Astrocyte of the cerebellum (primary cell): ENCODE measurements around the gene PXMP2.

Experiments
- DNase-seq: peaks from one replicate; pipeline ENCODE4 v3.0.0-alpha.2; 2011; ENCODE audit warnings: low read depth
- H3K4me3 ChIP-seq: 2 replicates; pipeline ENCODE4 v1.5.1; 2011; ENCODE audit warnings: mild to moderate bottlenecking, low read depth, low read length, moderate library complexity
- in situ Hi-C: cut with HindIII; loops from 2 replicates; pipeline ENCODE4 v1.10.0; 2017; ENCODE audit warnings: low sequenced_read_pairs
- TF ChIP-seq, protein P1 (sequence below): IDR thresholded peaks from 2 replicates; pipeline ENCODE4 v1.5.1; 2012; ENCODE audit warnings: low read length, low read depth, moderate library complexity, mild to moderate bottlenecking; ENCODE audit errors: missing control alignments

The PXMP2 gene

GRCh38 chr12:132641811-132642650, 45.4 kb upstream of the PXMP2 start:
- H3K4me3 ChIP-seq, result no peak overlapping the region
- in situ Hi-C loops, result no loop called here
- TF ChIP-seq, protein P1, sequence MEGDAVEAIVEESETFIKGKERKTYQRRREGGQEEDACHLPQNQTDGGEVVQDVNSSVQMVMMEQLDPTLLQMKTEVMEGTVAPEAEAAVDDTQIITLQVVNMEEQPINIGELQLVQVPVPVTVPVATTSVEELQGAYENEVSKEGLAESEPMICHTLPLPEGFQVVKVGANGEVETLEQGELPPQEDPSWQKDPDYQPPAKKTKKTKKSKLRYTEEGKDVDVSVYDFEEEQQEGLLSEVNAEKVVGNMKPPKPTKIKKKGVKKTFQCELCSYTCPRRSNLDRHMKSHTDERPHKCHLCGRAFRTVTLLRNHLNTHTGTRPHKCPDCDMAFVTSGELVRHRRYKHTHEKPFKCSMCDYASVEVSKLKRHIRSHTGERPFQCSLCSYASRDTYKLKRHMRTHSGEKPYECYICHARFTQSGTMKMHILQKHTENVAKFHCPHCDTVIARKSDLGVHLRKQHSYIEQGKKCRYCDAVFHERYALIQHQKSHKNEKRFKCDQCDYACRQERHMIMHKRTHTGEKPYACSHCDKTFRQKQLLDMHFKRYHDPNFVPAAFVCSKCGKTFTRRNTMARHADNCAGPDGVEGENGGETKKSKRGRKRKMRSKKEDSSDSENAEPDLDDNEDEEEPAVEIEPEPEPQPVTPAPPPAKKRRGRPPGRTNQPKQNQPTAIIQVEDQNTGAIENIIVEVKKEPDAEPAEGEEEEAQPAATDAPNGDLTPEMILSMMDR, result no peak
- no peak for DNase-seq

DNA sequence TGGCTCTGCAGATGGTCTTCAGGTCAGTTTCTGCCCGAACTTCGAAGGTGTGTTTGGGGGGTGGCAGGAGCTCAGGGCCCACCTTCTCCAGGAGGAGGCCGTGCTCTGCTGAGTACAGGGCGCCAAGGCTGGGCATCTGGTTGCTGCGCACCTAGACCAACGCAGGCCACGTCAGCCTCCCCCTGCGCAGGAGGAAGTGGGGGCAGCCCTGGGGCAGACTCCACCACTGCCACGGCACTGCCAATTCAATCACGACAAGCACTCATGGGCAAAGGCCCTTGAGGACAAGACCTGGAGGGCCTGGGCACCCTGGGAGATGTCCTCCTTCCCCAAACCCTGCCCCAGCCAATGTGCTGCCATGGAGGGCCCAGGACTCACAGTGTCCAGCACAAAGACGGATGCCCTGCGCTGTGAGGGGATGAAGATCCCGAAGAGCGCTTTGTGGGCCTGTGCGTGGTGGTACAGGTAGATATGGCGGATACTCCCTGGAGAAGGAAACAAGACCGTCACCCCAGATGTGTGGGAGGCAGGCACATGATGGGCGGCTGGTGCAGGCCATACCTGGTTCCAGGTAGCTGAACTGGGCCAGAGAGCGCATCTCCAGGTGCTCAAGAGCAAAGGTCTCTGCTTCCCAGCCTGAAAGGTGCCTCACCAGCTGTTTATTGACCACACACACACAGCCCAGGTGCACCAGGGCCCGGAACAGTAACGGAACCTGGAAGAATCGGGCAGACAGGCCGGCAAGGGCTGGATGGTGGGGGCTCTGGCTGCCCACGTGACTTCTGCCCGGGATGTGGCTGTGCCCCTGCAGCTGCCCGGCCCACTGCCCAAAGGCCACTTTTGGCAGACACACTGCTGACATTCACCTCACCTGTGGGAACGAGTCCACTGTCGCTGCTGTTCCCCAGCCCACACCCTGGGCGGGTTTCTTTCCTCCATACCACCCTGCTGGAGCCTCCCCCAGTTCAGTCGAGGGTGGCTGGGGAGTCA, 44.2 kb upstream of the PXMP2 start:
- no peak overlapping the region for H3K4me3 ChIP-seq
- no peak for DNase-seq
- in situ Hi-C loops, result no loop called here
- TF ChIP-seq, protein P1, result no peak

- DNase-seq, result no peak
- no peak overlapping the region for H3K4me3 ChIP-seq
- TF ChIP-seq, protein P1, result no peak
- in situ Hi-C loops, result no loop called here
Measured at GRCh38 chr12:132646850-132647249, 40.5 kb upstream of the PXMP2 start.

DNA sequence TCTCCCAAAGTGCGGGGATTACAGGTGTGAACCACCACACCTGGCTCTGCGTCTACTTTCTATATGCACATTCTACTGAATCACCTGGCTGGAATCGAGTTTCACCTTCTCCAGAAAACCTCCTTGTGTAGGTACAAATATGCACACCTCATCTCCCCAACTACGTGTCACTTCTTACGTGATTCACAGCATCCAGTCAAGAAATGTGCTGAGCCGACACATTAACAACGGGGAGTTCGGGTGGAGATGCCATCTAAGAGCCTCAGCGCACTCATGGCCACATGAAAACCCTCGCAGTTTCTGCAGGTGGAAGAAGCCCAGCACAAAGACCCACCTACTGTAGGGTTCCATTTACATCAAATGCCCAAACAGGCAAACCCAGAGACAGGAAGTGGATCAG, 39.5 kb upstream of the PXMP2 start:
- TF ChIP-seq, protein P1, result no peak
- H3K4me3 ChIP-seq, result no peak overlapping the region
- in situ Hi-C loops, result no loop called here
- no peak for DNase-seq

DNA sequence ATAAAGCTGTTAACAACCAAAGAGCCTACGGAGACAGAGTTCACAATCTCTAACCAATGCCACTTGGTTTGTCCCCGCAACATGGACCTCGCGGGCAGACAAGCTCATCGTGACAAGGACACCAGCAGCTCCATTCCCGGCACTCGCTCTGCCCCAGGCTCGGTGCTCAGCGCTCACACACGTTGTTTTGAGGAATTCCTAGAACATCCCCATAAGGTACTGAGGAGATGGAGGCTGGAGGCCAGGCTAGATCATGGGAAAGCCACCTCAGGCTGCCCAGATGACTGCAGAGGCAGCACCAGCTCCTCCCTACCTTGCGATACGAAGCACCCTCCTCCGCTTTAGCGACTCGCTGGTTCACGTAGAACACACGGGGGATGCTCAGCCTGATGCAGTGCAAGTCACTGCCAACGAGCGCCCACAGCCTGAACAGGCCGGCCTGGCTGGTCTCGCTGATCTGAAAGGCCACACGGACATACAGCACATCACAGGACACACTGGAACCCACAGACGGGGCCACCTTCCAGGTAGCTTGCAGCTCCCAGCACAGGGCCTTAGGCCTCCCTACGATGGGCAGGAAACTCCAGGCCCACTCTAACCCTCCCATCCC, 38.7 kb upstream of the PXMP2 start:
- no peak overlapping the region for H3K4me3 ChIP-seq
- no peak for DNase-seq
- in situ Hi-C loops, result no loop called here
- TF ChIP-seq, protein P1, result no peak
